ENCODE measurements around the gene FAM210A.
A peak's percentile ranks its signal among the peaks of the same experiment; 100 is the strongest.

The FAM210A gene

DNA sequence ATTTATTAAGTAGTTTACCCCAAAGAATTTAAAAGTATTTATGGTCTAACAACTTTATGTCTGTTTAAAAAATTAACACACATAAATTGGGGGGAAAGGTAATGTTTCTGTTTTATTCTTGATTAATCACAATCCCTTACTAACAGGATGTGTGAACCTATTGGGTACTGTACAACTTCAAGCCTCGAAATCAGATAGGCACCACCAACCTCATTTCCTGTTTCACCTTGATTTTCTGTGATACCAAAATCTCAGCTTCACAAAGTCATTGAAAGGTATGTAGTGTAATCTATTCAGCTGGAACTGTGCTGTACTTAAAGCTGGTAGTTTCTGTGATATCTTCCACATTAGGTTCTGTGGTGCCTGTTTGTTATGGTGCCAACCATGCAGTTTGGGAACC is 4.1 kb upstream of the FAM210A start:
- no peaks in the 10 kb centered on the region for H3K27me3 ChIP-seq
- H3K36me3 ChIP-seq: peaks cover 18% of the 10 kb centered on the region
- peaks cover 15 to 17% of the 10 kb centered on the region in 2 experiments for H3K4me1 ChIP-seq (ENCODE audit: control insufficient read depth in 1 of 2, insufficient read depth in 1 of 2, low read depth in 1 of 2, low read length in 1 of 2)
- H3K27ac ChIP-seq: no peak overlapping the region
- H3K9me3 ChIP-seq: no peaks in the 10 kb centered on the region
- no peak overlapping the region for H3K4me3 ChIP-seq (ENCODE audit: low read depth in 1 of 2, low read length in 1 of 2)
- TF ChIP-seq, protein P1, sequence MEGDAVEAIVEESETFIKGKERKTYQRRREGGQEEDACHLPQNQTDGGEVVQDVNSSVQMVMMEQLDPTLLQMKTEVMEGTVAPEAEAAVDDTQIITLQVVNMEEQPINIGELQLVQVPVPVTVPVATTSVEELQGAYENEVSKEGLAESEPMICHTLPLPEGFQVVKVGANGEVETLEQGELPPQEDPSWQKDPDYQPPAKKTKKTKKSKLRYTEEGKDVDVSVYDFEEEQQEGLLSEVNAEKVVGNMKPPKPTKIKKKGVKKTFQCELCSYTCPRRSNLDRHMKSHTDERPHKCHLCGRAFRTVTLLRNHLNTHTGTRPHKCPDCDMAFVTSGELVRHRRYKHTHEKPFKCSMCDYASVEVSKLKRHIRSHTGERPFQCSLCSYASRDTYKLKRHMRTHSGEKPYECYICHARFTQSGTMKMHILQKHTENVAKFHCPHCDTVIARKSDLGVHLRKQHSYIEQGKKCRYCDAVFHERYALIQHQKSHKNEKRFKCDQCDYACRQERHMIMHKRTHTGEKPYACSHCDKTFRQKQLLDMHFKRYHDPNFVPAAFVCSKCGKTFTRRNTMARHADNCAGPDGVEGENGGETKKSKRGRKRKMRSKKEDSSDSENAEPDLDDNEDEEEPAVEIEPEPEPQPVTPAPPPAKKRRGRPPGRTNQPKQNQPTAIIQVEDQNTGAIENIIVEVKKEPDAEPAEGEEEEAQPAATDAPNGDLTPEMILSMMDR (IDR thresholded peaks at IDR 0.05): no peak

DNA sequence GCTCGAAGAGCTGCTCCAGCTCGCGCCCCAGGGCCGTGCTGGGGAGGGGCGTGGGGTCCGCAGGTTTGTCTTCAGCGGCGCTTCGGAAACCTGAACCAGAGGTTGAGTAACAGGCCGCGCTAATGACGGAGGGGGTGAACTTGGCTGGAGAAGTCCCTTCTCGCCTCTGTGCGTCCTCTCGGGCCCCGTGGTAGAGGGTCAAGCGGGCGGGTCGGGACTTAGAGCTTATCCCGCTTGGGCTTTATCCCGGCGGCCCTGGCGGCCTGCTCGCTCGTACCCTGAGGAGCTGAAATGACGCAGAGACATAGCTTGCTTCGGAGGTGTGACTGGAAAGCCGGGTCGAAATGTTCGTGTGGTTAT is 594 bp upstream of the FAM210A start:
- Histone ChIP-seq H3K27ac (peak overlapping the region; percentile 92), H3K27me3 (no peaks in the 10 kb centered on the region), H3K36me3 (no peaks in the 10 kb centered on the region), H3K4me1 (ENCODE audit: control insufficient read depth in 1 of 2, insufficient read depth in 1 of 2, low read depth in 1 of 2, low read length in 1 of 2) (peaks cover 18 to 19% of the 10 kb centered on the region in 2 experiments), H3K9me3 (no peaks in the 10 kb centered on the region), H3K4me3 (ENCODE audit: low read depth in 1 of 2, low read length in 1 of 2) (peak overlapping the region; percentile 71 to 98)
- TF ChIP-seq, protein P1 (IDR thresholded peaks at IDR 0.05): no peak

DNA sequence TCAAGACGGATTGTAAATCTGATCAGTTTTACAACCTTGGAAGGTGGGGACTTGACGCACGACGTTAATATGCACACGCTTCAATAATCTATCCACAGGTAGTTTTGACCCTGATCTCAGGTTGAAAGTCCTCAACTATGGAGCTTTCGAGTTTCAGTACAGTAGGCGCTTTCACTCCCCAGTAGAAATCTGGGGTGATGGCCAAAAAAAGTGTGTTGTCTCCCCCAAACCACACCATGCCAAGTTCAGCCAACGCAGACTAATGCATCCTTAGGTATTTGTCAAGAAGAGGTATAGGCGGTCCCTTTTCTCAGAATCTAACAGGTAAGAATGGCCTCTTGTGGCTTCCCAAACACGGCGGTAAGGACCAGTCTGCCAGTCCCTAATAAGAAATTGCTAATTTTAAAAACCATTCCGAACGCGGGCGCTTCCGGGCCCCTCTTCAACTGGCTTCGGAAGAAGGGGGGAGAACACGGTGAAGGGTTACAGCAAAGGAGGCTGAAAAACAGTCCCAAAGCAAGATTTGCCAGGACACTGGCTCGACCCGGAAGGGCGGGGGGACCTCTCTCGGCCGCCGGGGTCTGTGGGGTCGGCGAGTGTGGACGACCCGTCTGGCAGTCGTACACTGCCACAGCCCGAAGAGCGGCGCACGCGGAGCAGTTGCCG is 659 bp downstream of the FAM210A start:
- TF ChIP-seq, protein P1 (IDR thresholded peaks at IDR 0.05): no peak
- no peaks in the 10 kb centered on the region for H3K27me3 ChIP-seq
- peaks cover 18 to 19% of the 10 kb centered on the region in 2 experiments for H3K4me1 ChIP-seq (ENCODE audit: control insufficient read depth in 1 of 2, insufficient read depth in 1 of 2, low read depth in 1 of 2, low read length in 1 of 2)
- no peaks in the 10 kb centered on the region for H3K36me3 ChIP-seq
- peak overlapping the region; percentile 71 to 98 for H3K4me3 ChIP-seq (ENCODE audit: low read depth in 1 of 2, low read length in 1 of 2)
- H3K9me3 ChIP-seq: no peaks in the 10 kb centered on the region
- H3K27ac ChIP-seq: peak overlapping the region; percentile 92

DNA sequence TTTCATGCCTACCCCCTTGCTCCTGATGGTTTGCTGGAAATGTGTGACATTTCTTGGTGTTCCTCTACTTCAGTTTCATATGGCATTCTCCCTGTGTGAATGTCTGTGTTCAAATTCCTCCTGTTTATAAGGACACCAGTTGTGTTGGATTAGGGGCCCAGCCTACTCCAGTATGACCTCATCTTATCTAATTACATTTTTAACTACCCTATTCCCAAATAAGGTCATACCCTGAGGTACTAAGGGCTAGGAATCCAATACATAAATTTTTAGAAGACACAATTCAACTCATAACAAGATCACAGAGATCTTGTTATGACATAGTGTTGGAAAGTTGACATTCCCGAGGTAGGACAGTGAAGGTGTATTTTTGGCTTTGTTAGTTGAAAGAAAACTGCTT is 5.5 kb downstream of the FAM210A start:
- peaks cover 6 to 7% of the 10 kb centered on the region in 2 experiments for H3K4me1 ChIP-seq (ENCODE audit: control insufficient read depth in 1 of 2, insufficient read depth in 1 of 2, low read depth in 1 of 2, low read length in 1 of 2)
- no peaks in the 10 kb centered on the region for H3K9me3 ChIP-seq
- no peak overlapping the region for H3K27ac ChIP-seq
- H3K36me3 ChIP-seq: no peaks in the 10 kb centered on the region
- TF ChIP-seq, protein P1 (IDR thresholded peaks at IDR 0.05): no peak
- no peak overlapping the region for H3K4me3 ChIP-seq (ENCODE audit: low read depth in 1 of 2, low read length in 1 of 2)
- no peaks in the 10 kb centered on the region for H3K27me3 ChIP-seq

DNA sequence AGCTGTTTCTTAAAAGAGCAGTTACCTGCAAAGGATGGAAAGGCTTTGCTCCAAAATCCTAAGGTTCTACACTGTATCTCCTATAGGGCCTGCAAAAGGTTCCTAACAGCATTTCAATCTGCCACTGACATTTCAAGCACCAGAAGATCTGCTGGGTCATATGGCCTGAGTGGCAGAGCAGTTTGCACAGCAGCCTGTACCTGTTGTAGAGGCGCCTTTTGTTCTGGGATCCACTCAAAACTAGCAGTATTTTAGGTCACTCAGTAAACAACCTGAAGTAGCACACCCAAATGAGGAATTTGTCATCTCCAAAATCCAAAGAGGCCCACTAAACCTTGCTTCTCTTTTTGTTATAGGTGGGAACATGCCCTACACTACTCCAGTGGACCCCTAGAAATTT is 6.2 kb downstream of the FAM210A start:
- Histone ChIP-seq H3K27ac (no peak overlapping the region), H3K9me3 (no peaks in the 10 kb centered on the region), H3K36me3 (no peaks in the 10 kb centered on the region), H3K4me1 (ENCODE audit: control insufficient read depth in 1 of 2, insufficient read depth in 1 of 2, low read depth in 1 of 2, low read length in 1 of 2) (no peaks in the 10 kb centered on the region), H3K4me3 (ENCODE audit: low read depth in 1 of 2, low read length in 1 of 2) (no peak overlapping the region), H3K27me3 (no peaks in the 10 kb centered on the region)
- TF ChIP-seq, protein P1 (IDR thresholded peaks at IDR 0.05): no peak
